OCI-LY3 (cell line): ENCODE measurements around the gene NDUFV1.
"Not testable (repeated sequence)": the region's sequence is repeated elsewhere in the genome, so short reads cannot be mapped to it uniquely, and the experiment has no call there.

ENCODE experiments used
- H2AFZ ChIP-seq: fragments of 200-600, 300-600 bp; shearing (Covaris generic); 2 replicates; pipeline ENCODE4 v1.6.0; 2014; ENCODE audit warnings: antibody characterized with exemption, low read depth, low read length
- H3K27ac ChIP-seq: fragments of 200-600, 300-600 bp; sonication (generic); 2 replicates; pipeline ENCODE4 v1.5.1; 2014; ENCODE audit warnings: mild to moderate bottlenecking, low read length, moderate library complexity, mixed read lengths
- H3K27me3 ChIP-seq: fragments of 200-600, 300-600 bp; sonication (generic); 2 replicates; pipeline ENCODE4 v1.6.1; 2014; ENCODE audit warnings: low read depth, low read length, mixed read lengths
- H3K36me3 ChIP-seq: fragments of 200-600, 300-600 bp; sonication (generic); replicated peaks from 2 replicates; pipeline ENCODE3; 2014; ENCODE audit warnings: low read depth, low read length, mixed read lengths
- H3K4me1 ChIP-seq: fragments of 300-600, 200-600 bp; sonication (generic); 2 replicates; pipeline ENCODE4 v1.6.1; 2014; ENCODE audit warnings: low read length, mixed read lengths
- H3K4me2 ChIP-seq: fragments of 200-600, 300-600 bp; sonication (generic); 2 replicates; pipeline ENCODE4 v1.6.1; 2014; ENCODE audit warnings: low read length, mixed read lengths
- H3K4me3 ChIP-seq: fragments of 300-600, 200-600 bp; sonication (generic); 2 replicates; pipeline ENCODE4 v1.5.1; 2014; ENCODE audit warnings: antibody characterized with exemption, mild to moderate bottlenecking, low read length, moderate library complexity
- H3K79me2 ChIP-seq: fragments of 300-600, 200-600 bp; shearing (Covaris generic); 2 replicates; pipeline ENCODE4 v1.6.1; 2014; ENCODE audit warnings: mild to moderate bottlenecking, low read length, mixed read lengths
- H3K9ac ChIP-seq: fragments of 300-600, 200-600 bp; shearing (Covaris generic); 2 replicates; pipeline ENCODE4 v1.6.0; 2014; ENCODE audit warnings: mild to moderate bottlenecking, low read length, moderate library complexity
- H3K9me3 ChIP-seq: fragments of 200-600, 300-600 bp; shearing (Covaris generic); 2 replicates; pipeline ENCODE4 v1.6.1; 2014; ENCODE audit warnings: low read length, mixed read lengths; ENCODE audit not compliant: insufficient read depth
- H4K20me1 ChIP-seq: fragments of 200-600, 300-600 bp; sonication (generic); 2 replicates; pipeline ENCODE4 v1.6.1; 2016; ENCODE audit warnings: low read length, mixed read lengths; ENCODE audit not compliant: insufficient read depth
- CTCF ChIP-seq: fragments of 200-600, 300-600 bp; sonication (generic); IDR thresholded peaks from 2 replicates; pipeline ENCODE4 v1.5.1; 2014; ENCODE audit warnings: antibody characterized with exemption, low read length, low read depth
- EZH2phosphoT487 ChIP-seq: fragments of 200-600 bp; shearing (Covaris generic); IDR thresholded peaks from 2 replicates; pipeline ENCODE4 v1.6.1; 2018; ENCODE audit warnings: antibody characterized with exemption, mixed run types, low read depth

Gene NDUFV1

GRCh38 chr11:67562963-67563704 is 43.6 kb upstream of the NDUFV1 start:
- no peak for TF ChIP-seq EZH2phosphoT487
- Histone ChIP-seq H3K4me1 (peaks cover 51% of the 10 kb centered on the region), H3K79me2 (no peaks in the 10 kb centered on the region), H3K4me2 (0 out of 2 replicates have a peak overlapping the region, but pooled peaks have one; percentile 65), H3K9ac (no peak overlapping the region), H4K20me1 (no peaks in the 10 kb centered on the region), H3K27ac (no peak overlapping the region), H3K36me3 (no peaks in the 10 kb centered on the region), H3K27me3 (peaks cover 32% of the 10 kb centered on the region), H3K9me3 (no peaks in the 10 kb centered on the region), H2AFZ (no peak overlapping the region), H3K4me3 (no peak overlapping the region)

- H3K79me2 ChIP-seq, H3K9ac ChIP-seq, H3K36me3 ChIP-seq, H2AFZ ChIP-seq, H3K9me3 ChIP-seq, H4K20me1 ChIP-seq, H3K27ac ChIP-seq, H3K4me2 ChIP-seq, H3K4me3 ChIP-seq: not testable (repeated sequence)
- peaks cover 32% of the 10 kb centered on the region for H3K27me3 ChIP-seq
- peaks cover 45% of the 10 kb centered on the region for H3K4me1 ChIP-seq
Observed at GRCh38 chr11:67563705-67564114, 43.0 kb upstream of the NDUFV1 start.

- no peak overlapping the region for H2AFZ ChIP-seq
- TF ChIP-seq CTCF: no peak
- TF ChIP-seq EZH2phosphoT487: no peak
- no peak overlapping the region for H3K4me3 ChIP-seq
- H3K79me2 ChIP-seq: no peaks in the 10 kb centered on the region
- H3K4me2 ChIP-seq: no peak overlapping the region
- H3K4me1 ChIP-seq: peaks cover 40% of the 10 kb centered on the region
- H3K27me3 ChIP-seq: peaks cover 32% of the 10 kb centered on the region
- H3K36me3 ChIP-seq: no peaks in the 10 kb centered on the region
- H4K20me1 ChIP-seq: no peaks in the 10 kb centered on the region
- H3K9ac ChIP-seq: no peak overlapping the region
- H3K27ac ChIP-seq: no peak overlapping the region
- H3K9me3 ChIP-seq: no peaks in the 10 kb centered on the region
Observed at GRCh38 chr11:67564230-67564629, 42.5 kb upstream of the NDUFV1 start.

GRCh38 chr11:67571443-67571842 is 35.3 kb upstream of the NDUFV1 start:
- TF ChIP-seq EZH2phosphoT487 (no peak), CTCF (no peak)
- H3K27ac ChIP-seq: no peak overlapping the region
- H3K27me3 ChIP-seq: peaks cover 42% of the 10 kb centered on the region
- peaks cover 6% of the 10 kb centered on the region for H3K4me1 ChIP-seq
- no peaks in the 10 kb centered on the region for H3K79me2 ChIP-seq
- no peak overlapping the region for H3K4me2 ChIP-seq
- H2AFZ ChIP-seq: no peak overlapping the region
- H3K4me3 ChIP-seq: no peak overlapping the region
- no peaks in the 10 kb centered on the region for H3K9me3 ChIP-seq
- no peaks in the 10 kb centered on the region for H4K20me1 ChIP-seq
- H3K36me3 ChIP-seq: no peaks in the 10 kb centered on the region
- H3K9ac ChIP-seq: no peak overlapping the region

- no peak for TF ChIP-seq CTCF
- TF ChIP-seq EZH2phosphoT487: no peak
- Histone ChIP-seq H3K4me2 (no peak overlapping the region), H2AFZ (no peak overlapping the region)
Observed at GRCh38 chr11:67572305-67572704, 34.4 kb upstream of the NDUFV1 start.

More at GRCh38 chr11:67572305-67572704, 34.4 kb upstream of the NDUFV1 start:
- no peak overlapping the region for H3K27ac ChIP-seq
- no peaks in the 10 kb centered on the region for H3K9me3 ChIP-seq
- H3K4me1 ChIP-seq: peaks cover 6% of the 10 kb centered on the region
- H3K9ac ChIP-seq: no peak overlapping the region
- peaks cover 48% of the 10 kb centered on the region for H3K27me3 ChIP-seq
- no peaks in the 10 kb centered on the region for H4K20me1 ChIP-seq
- H3K36me3 ChIP-seq: no peaks in the 10 kb centered on the region
- H3K79me2 ChIP-seq: no peaks in the 10 kb centered on the region
- H3K4me3 ChIP-seq: no peak overlapping the region
